HG03196 (cell line): ENCODE measurements around the gene C1QC.

Experiments
- ATAC-seq: cut with Tn5 transposase; IDR thresholded peaks from one replicate; pipeline ENCODE4 v1.9.1; 2021; ENCODE audit not compliant: unreplicated experiment

The C1QC gene

GRCh38 chr1:22643381-22643780, at the start of gene C1QC:
Gene C1QC (plus strand): TSS chr1:22643633. CDS start chr1:22644024, 391 bp downstream.
- ATAC-seq: no peak

GRCh38 chr1:22594396-22594795, 49.0 kb upstream of the C1QC start:
- no peak for ATAC-seq

GRCh38 chr1:22595108-22595507, 48.3 kb upstream of the C1QC start:
- no peak for ATAC-seq

GRCh38 chr1:22597301-22597965, 46.0 kb upstream of the C1QC start:
- no peak for ATAC-seq

- no peak for ATAC-seq
Observed at GRCh38 chr1:22597996-22598395, 45.4 kb upstream of the C1QC start.

GRCh38 chr1:22598736-22599135, 44.7 kb upstream of the C1QC start:
- ATAC-seq: no peak

GRCh38 chr1:22600071-22600816, 43.2 kb upstream of the C1QC start:
- ATAC-seq: no peak

GRCh38 chr1:22600817-22601605, 42.4 kb upstream of the C1QC start:
- ATAC-seq: no peak

GRCh38 chr1:22601610-22602009, 41.8 kb upstream of the C1QC start:
- no peak for ATAC-seq

GRCh38 chr1:22602060-22602740, 41.2 kb upstream of the C1QC start:
- ATAC-seq: no peak

GRCh38 chr1:22606161-22606560, 37.3 kb upstream of the C1QC start:
- no peak for ATAC-seq

- ATAC-seq: no peak
Observed at GRCh38 chr1:22607154-22607553, 36.3 kb upstream of the C1QC start.

- ATAC-seq: no peak
Observed at GRCh38 chr1:22608361-22608760, 35.1 kb upstream of the C1QC start.

- ATAC-seq: no peak
Observed at GRCh38 chr1:22609291-22609690, 34.1 kb upstream of the C1QC start.

- ATAC-seq: no peak
Observed at GRCh38 chr1:22611530-22611947, 31.9 kb upstream of the C1QC start.

- ATAC-seq: no peak
Observed at GRCh38 chr1:22612671-22613571, 30.5 kb upstream of the C1QC start.

- ATAC-seq: no peak
Observed at GRCh38 chr1:22613572-22613918, 29.9 kb upstream of the C1QC start.

GRCh38 chr1:22613951-22614350, 29.5 kb upstream of the C1QC start:
- ATAC-seq: no peak

- ATAC-seq: no peak
Observed at GRCh38 chr1:22615886-22616285, 27.5 kb upstream of the C1QC start.

- ATAC-seq: no peak
Observed at GRCh38 chr1:22616571-22616970, 26.9 kb upstream of the C1QC start.
